Measurements from ENCODE around the gene AKR1C4.

Gene AKR1C4

GRCh38 chr10:5165738-5166137, 30.9 kb upstream of the AKR1C4 start:
- TF ChIP-seq FOXP2 (optimal IDR thresholded peaks at IDR 0.05; ENCODE audit: borderline replicate concordance, extremely low read depth, extremely low read length, insufficient read depth): no peak
- no peak for TF ChIP-seq REST (IDR thresholded peaks at IDR 0.05; ENCODE audit: insufficient read depth in 1 of 2, low read depth in 2 of 2, low read length in 2 of 2)
- no peak for TF ChIP-seq TAF1 (IDR thresholded peaks at IDR 0.05; ENCODE audit: borderline replicate concordance, insufficient read depth, low read length)
- TF ChIP-seq SIN3A (IDR thresholded peaks at IDR 0.05; ENCODE audit: borderline replicate concordance, insufficient read depth, low read length): no peak
- no peak for TF ChIP-seq POLR2AphosphoS5 (IDR thresholded peaks at IDR 0.05; ENCODE audit: low read depth, low read length)

- no peak for TF ChIP-seq FOXP2 (optimal IDR thresholded peaks at IDR 0.05; ENCODE audit: borderline replicate concordance, extremely low read depth, extremely low read length, insufficient read depth)
- TF ChIP-seq SIN3A (IDR thresholded peaks at IDR 0.05; ENCODE audit: borderline replicate concordance, insufficient read depth, low read length): no peak
- no peak for TF ChIP-seq REST (IDR thresholded peaks at IDR 0.05; ENCODE audit: insufficient read depth in 1 of 2, low read depth in 2 of 2, low read length in 2 of 2)
- TF ChIP-seq TAF1 (IDR thresholded peaks at IDR 0.05; ENCODE audit: borderline replicate concordance, insufficient read depth, low read length): no peak
- no peak for TF ChIP-seq POLR2AphosphoS5 (IDR thresholded peaks at IDR 0.05; ENCODE audit: low read depth, low read length)
Measured at GRCh38 chr10:5168897-5169420, 27.7 kb upstream of the AKR1C4 start.

- TF ChIP-seq SIN3A (IDR thresholded peaks at IDR 0.05; ENCODE audit: borderline replicate concordance, insufficient read depth, low read length) (no peak), REST (IDR thresholded peaks at IDR 0.05; ENCODE audit: insufficient read depth in 1 of 2, low read depth in 2 of 2, low read length in 2 of 2) (no peak), FOXP2 (optimal IDR thresholded peaks at IDR 0.05; ENCODE audit: borderline replicate concordance, extremely low read depth, extremely low read length, insufficient read depth) (no peak), POLR2AphosphoS5 (IDR thresholded peaks at IDR 0.05; ENCODE audit: low read depth, low read length) (no peak), TAF1 (IDR thresholded peaks at IDR 0.05; ENCODE audit: borderline replicate concordance, insufficient read depth, low read length) (no peak)
Measured at GRCh38 chr10:5183923-5184322, 12.7 kb upstream of the AKR1C4 start.

GRCh38 chr10:5184987-5185775, 11.5 kb upstream of the AKR1C4 start, which contains the start of gene AKR1C8:
TSS of gene AKR1C8 (minus strand) at chr10:5185150. CDS start at chr10:5185104, 46 bp downstream.
- TF ChIP-seq FOXP2 (optimal IDR thresholded peaks at IDR 0.05; ENCODE audit: borderline replicate concordance, extremely low read depth, extremely low read length, insufficient read depth) (no peak), REST (IDR thresholded peaks at IDR 0.05; ENCODE audit: insufficient read depth in 1 of 2, low read depth in 2 of 2, low read length in 2 of 2) (no peak), POLR2AphosphoS5 (IDR thresholded peaks at IDR 0.05; ENCODE audit: low read depth, low read length) (no peak), TAF1 (IDR thresholded peaks at IDR 0.05; ENCODE audit: borderline replicate concordance, insufficient read depth, low read length) (no peak)
